HEK293 (cell line): ENCODE measurements around the gene NINL.
A peak's percentile ranks its signal among the peaks of the same experiment; 100 is the strongest.
"Not testable (repeated sequence)": the region's sequence is repeated elsewhere in the genome, so short reads cannot be mapped to it uniquely, and the experiment has no call there.

Experiments used
- CTCF ChIA-PET: fragments of 350-600 bp; formaldehyde crosslinking; extraction: SDS; loops from one replicate; lab custom pipeline; 2021; ENCODE audit warnings: antibody characterized with exemption; lab: Yijun Ruan, JAX
- POLR2A ChIA-PET: fragments of 300-600 bp; formaldehyde crosslinking; extraction: SDS; loops from one replicate; lab custom pipeline; 2020; ENCODE audit warnings: antibody characterized with exemption, inconsistent platforms; lab: Yijun Ruan, JAX
- H3K27ac ChIP-seq: fragments of 200-500 bp; sonication (Bioruptor generic); 2 replicates; pipeline ENCODE4 v1.5.1; 2014; ENCODE audit warnings: low read depth, low read length, control low read depth, inconsistent platforms; ENCODE audit errors: extremely low read depth
- H3K36me3 ChIP-seq, 2 experiments: fragments of 200-500 bp in 1 of 2; sonication (Bioruptor generic) in 1 of 2; 1 replicate in 1 of 2; 2 replicates in 1 of 2; pipeline ENCODE4 v1.5.1; 2014 to 2017; ENCODE audit warnings: inconsistent platforms in 2 of 2, low read length in 2 of 2; ENCODE audit not compliant: control insufficient read depth in 2 of 2, insufficient read depth in 1 of 2
- H3K4me1 ChIP-seq: fragments of 200-500 bp; sonication (Bioruptor generic); 2 replicates; pipeline ENCODE4 v1.5.1; 2014; ENCODE audit warnings: mild to moderate bottlenecking, low read length, inconsistent platforms; ENCODE audit not compliant: control insufficient read depth, insufficient read depth
- H3K4me3 ChIP-seq: 2 replicates; pipeline ENCODE4 v1.5.1; 2011; ENCODE audit warnings: low read depth, mild to moderate bottlenecking, control low read depth, low read length, moderate library complexity
- H3K9me3 ChIP-seq: fragments of 200-500 bp; sonication (Bioruptor generic); 2 replicates; pipeline ENCODE4 v1.5.1; 2014; ENCODE audit warnings: low read depth, low read length, inconsistent platforms; ENCODE audit not compliant: control insufficient read depth, insufficient read depth
- OSR2 ChIP-seq: fragments of 450-650 bp; formaldehyde crosslinking; IDR thresholded peaks from 2 replicates; pipeline ENCODE4 v1.5.1; 2016; ENCODE audit warnings: missing biosample characterization, missing genetic modification characterization
- PRDM2 ChIP-seq: fragments of 450-650 bp; formaldehyde crosslinking; IDR thresholded peaks from 2 replicates; pipeline ENCODE4 v1.5.1; 2016; ENCODE audit warnings: missing biosample characterization, missing genetic modification characterization, borderline replicate concordance
- SP3 ChIP-seq: fragments of 450-650 bp; formaldehyde crosslinking; IDR thresholded peaks from 2 replicates; pipeline ENCODE4 v1.5.1; 2016; ENCODE audit warnings: missing biosample characterization, missing genetic modification characterization
- ZFP37 ChIP-seq: fragments of 450-650 bp; formaldehyde crosslinking; IDR thresholded peaks from 2 replicates; pipeline ENCODE4 v1.5.1; 2016; ENCODE audit warnings: missing biosample characterization, missing genetic modification characterization
- ZFP41 ChIP-seq: fragments of 450-650 bp; formaldehyde crosslinking; IDR thresholded peaks from 2 replicates; pipeline ENCODE4 v1.5.1; 2016; ENCODE audit warnings: missing biosample characterization, missing genetic modification characterization, borderline replicate concordance
- ZIC2 ChIP-seq: fragments of 450-650 bp; formaldehyde crosslinking; IDR thresholded peaks from 2 replicates; pipeline ENCODE4 v1.5.1; 2016; ENCODE audit warnings: missing biosample characterization, missing genetic modification characterization
- ZNF146 ChIP-seq: fragments of 450-650 bp; formaldehyde crosslinking; IDR thresholded peaks from 2 replicates; pipeline ENCODE4 v1.5.1; 2016; ENCODE audit warnings: missing biosample characterization, missing genetic modification characterization
- ZNF16 ChIP-seq: fragments of 450-650 bp; formaldehyde crosslinking; IDR thresholded peaks from 2 replicates; pipeline ENCODE4 v1.5.1; 2016; ENCODE audit warnings: low read depth, missing biosample characterization, missing genetic modification characterization
- ZNF184 ChIP-seq: fragments of 450-650 bp; IDR thresholded peaks from 2 replicates; pipeline ENCODE4 v1.5.1; 2018; ENCODE audit warnings: missing biosample characterization, mild to moderate bottlenecking, missing genetic modification characterization
- ZNF24 ChIP-seq: fragments of 450-650 bp; formaldehyde crosslinking; IDR thresholded peaks from 2 replicates; pipeline ENCODE4 v1.5.1; 2016; ENCODE audit warnings: missing biosample characterization, missing genetic modification characterization
- ZNF354C ChIP-seq: fragments of 450-650 bp; formaldehyde crosslinking; IDR thresholded peaks from 2 replicates; pipeline ENCODE4 v1.5.1; 2016; ENCODE audit warnings: missing biosample characterization, missing genetic modification characterization, low read depth, borderline replicate concordance
- ZNF514 ChIP-seq: fragments of 450-650 bp; formaldehyde crosslinking; IDR thresholded peaks from 2 replicates; pipeline ENCODE4 v1.5.1; 2016; ENCODE audit warnings: missing biosample characterization, missing genetic modification characterization
- ZNF530 ChIP-seq: fragments of 450-650 bp; formaldehyde crosslinking; IDR thresholded peaks from 2 replicates; pipeline ENCODE4 v1.5.1; 2016; ENCODE audit warnings: low read depth, missing biosample characterization, missing genetic modification characterization
- ZNF600 ChIP-seq: fragments of 450-650 bp; formaldehyde crosslinking; IDR thresholded peaks from 2 replicates; pipeline ENCODE4 v1.5.1; 2016; ENCODE audit warnings: missing biosample characterization, missing genetic modification characterization
- ZNF747 ChIP-seq: fragments of 450-650 bp; formaldehyde crosslinking; IDR thresholded peaks from 2 replicates; pipeline ENCODE4 v1.5.1; 2016; ENCODE audit warnings: missing biosample characterization, missing genetic modification characterization
- ZNF768 ChIP-seq: fragments of 450-650 bp; formaldehyde crosslinking; IDR thresholded peaks from 2 replicates; pipeline ENCODE4 v1.5.1; 2018; ENCODE audit warnings: missing biosample characterization, mild to moderate bottlenecking, missing genetic modification characterization
- ZNF792 ChIP-seq: fragments of 450-650 bp; formaldehyde crosslinking; IDR thresholded peaks from 2 replicates; pipeline ENCODE4 v1.5.1; 2016; ENCODE audit warnings: missing biosample characterization, missing genetic modification characterization
- TF ChIP-seq, protein P1 (sequence below): fragments of 450-650 bp; formaldehyde crosslinking; IDR thresholded peaks from 2 replicates; pipeline ENCODE4 v1.5.1; 2016; ENCODE audit warnings: missing biosample characterization, missing genetic modification characterization
- TF ChIP-seq, protein P2 (sequence below): IDR thresholded peaks from 2 replicates; pipeline ENCODE4 v1.6.1; 2011; ENCODE audit warnings: mild to moderate bottlenecking, low read depth, low read length, borderline replicate concordance

NINL gene

DNA sequence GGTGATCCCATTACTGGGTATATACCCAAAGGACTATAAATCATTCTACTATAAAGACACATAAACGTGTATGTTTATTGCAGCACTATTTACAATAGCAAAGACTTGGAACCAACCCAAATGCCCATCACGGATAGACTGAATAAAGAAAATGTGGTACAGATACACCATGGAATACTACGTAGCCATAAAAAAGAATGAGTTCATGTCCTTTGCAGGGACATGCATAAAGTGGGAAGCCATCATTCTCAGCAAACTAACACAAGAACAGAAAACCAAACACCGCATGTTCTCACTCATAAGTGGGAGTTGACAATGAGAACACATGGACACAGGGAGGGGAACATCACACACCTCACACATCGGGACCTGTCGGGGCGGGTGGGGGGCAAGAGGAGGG, 1.7 kb downstream of the NINL start:
- CTCF ChIA-PET, H3K4me1 ChIP-seq, POLR2A ChIA-PET, H3K9me3 ChIP-seq, H3K4me3 ChIP-seq, H3K27ac ChIP-seq: not testable (repeated sequence)
- H3K36me3 ChIP-seq: peaks cover 0 to 12% of the 10 kb centered on the region in 2 experiments; a peak in 1 of 3 replicates
- TF ChIP-seq, protein P1, sequence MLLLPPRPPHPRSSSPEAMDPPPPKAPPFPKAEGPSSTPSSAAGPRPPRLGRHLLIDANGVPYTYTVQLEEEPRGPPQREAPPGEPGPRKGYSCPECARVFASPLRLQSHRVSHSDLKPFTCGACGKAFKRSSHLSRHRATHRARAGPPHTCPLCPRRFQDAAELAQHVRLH (tag by site-specific recombination): 0 out of 2 replicates have a peak, but pooled peaks have one; percentile 35
- TF ChIP-seq ZNF146 (tag by site-specific recombination): peak; percentile 99

DNA sequence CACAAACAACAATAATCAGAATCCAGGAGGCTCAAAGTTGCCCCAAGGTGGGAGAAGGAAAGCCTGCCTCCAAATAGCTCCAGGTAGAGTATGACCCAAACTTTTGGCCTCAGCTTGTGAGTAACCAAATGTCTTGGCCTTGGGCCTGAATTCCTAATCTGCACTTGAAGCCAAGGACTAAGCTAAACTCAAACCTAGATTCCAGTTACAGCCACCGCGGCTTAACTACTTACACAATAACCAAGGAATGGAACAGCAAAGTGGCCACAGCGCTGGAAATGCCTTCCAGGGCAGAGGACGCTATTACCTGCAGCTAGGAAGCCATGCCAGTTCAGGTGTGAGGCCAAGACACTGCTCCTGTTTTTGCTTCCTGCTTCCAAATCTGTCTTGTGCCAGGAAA, 4.6 kb downstream of the NINL start:
- Histone ChIP-seq H3K27ac (no peak overlapping the region), H3K4me1 (0 out of 2 replicates have a peak, but pooled peaks cover 3% of the 10 kb centered on the region), H3K9me3 (no peaks in the 10 kb centered on the region), H3K4me3 (no peak overlapping the region), H3K36me3 (peaks cover 0 to 18% of the 10 kb centered on the region in 2 experiments; a peak in 1 of 3 replicates)
- CTCF ChIA-PET: no interaction called here
- POLR2A ChIA-PET: interaction anchor here (0.6 kb wide), 1 partner anchor 192 kb away, joined by 3 read pairs; no protein-coding TSS in a partner anchor
- TF ChIP-seq ZFP41 (tag by site-specific recombination) (no peak), ZNF747 (no peak), ZNF530 (tag by site-specific recombination) (no peak), ZNF768 (tag by site-specific recombination) (no peak)
- TF ChIP-seq, protein P2, sequence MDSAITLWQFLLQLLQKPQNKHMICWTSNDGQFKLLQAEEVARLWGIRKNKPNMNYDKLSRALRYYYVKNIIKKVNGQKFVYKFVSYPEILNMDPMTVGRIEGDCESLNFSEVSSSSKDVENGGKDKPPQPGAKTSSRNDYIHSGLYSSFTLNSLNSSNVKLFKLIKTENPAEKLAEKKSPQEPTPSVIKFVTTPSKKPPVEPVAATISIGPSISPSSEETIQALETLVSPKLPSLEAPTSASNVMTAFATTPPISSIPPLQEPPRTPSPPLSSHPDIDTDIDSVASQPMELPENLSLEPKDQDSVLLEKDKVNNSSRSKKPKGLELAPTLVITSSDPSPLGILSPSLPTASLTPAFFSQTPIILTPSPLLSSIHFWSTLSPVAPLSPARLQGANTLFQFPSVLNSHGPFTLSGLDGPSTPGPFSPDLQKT: no peak

DNA sequence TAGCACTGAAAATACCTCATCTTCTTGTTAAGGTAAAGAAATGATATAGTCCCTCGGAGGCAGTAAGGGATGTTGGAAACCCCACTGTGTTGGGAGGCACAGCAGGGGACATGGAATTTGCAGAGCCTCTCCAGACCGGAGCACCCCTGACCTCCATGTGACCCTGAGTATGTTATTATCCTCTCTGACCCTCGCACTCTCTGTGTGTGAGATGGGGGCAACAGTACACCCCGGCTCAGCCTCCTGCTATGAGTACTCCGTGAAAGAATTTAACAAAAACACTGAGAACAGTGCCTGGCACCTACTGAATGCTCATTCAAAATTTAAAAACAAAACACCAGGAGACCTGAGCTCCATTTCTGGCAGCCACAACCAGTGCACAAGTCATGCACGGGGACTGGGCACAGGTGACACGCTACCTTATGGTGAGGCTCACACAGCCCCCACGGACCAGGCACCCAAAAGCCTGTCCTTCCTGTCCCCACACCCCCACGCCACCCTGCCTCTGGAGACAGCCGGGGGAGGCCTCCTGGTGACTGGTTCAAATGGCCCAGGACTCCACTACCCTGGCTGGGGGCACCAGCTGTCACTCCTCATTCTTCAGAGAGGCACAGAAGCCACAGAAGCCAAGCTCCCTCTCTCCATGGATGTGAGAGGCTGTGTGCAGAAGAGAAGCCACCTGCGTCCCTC, 6.1 kb downstream of the NINL start:
- ChIA-PET CTCF (no interaction called here), POLR2A (interaction anchor here (0.6 to 0.7 kb wide), 3 partner anchors 142 to 1889 kb away, joined by 3 to 8 read pairs (median 3); no protein-coding TSS in a partner anchor)
- Histone ChIP-seq H3K4me3 (no peak overlapping the region), H3K9me3 (no peaks in the 10 kb centered on the region), H3K27ac (no peak overlapping the region), H3K4me1 (0 out of 2 replicates have a peak, but pooled peaks cover 3% of the 10 kb centered on the region), H3K36me3 (peaks cover 0 to 18% of the 10 kb centered on the region in 2 experiments; a peak in 1 of 3 replicates)
- TF ChIP-seq ZNF184 (tag by site-specific recombination) (no peak), PRDM2 (tag by site-specific recombination) (no peak), ZNF792 (tag by site-specific recombination) (no peak), ZNF514 (no peak), SP3 (tag by site-specific recombination) (no peak), ZNF354C (no peak), ZNF24 (tag by site-specific recombination) (no peak), OSR2 (tag by site-specific recombination) (peak; percentile 10; the same call in 1 of the 2 replicates), ZFP41 (tag by site-specific recombination) (no peak), ZFP37 (tag by site-specific recombination) (no peak), ZIC2 (tag by site-specific recombination) (peak; percentile 58), ZNF600 (no peak), ZNF16 (tag by site-specific recombination) (no peak)
- TF ChIP-seq, protein P2: no peak
